DOHH2 (cell line): ENCODE results near the gene CCL16.

Source experiments
- H3F3A ChIP-seq: fragments of 200-600 bp; sonication (generic), shearing (Covaris generic); 2 replicates; pipeline ENCODE4 v1.6.0; 2016; ENCODE audit warnings: antibody characterized with exemption, mild to moderate bottlenecking; ENCODE audit not compliant: control insufficient read depth, insufficient read depth
- H3K27ac ChIP-seq: fragments of 200-600 bp; sonication (generic); 2 replicates; pipeline ENCODE4 v1.5.1; 2014; ENCODE audit warnings: low read depth, mild to moderate bottlenecking, low read length, moderate library complexity
- H3K27me3 ChIP-seq: fragments of 200-600 bp; sonication (generic); 2 replicates; pipeline ENCODE4 v1.6.1; 2014; ENCODE audit warnings: mild to moderate bottlenecking, low read length, mixed read lengths; ENCODE audit not compliant: control insufficient read depth
- H3K36me3 ChIP-seq: fragments of 200-600 bp; sonication (generic); 2 replicates; pipeline ENCODE4 v1.6.1; 2014; ENCODE audit warnings: mild to moderate bottlenecking, low read length, moderate library complexity, mixed read lengths; ENCODE audit not compliant: control insufficient read depth
- H3K4me1 ChIP-seq: fragments of 200-600 bp; sonication (generic); 2 replicates; pipeline ENCODE4 v1.6.1; 2014; ENCODE audit warnings: mild to moderate bottlenecking, low read length, mixed read lengths; ENCODE audit not compliant: control insufficient read depth
- H3K4me2 ChIP-seq: fragments of 200-600 bp; sonication (generic); 2 replicates; pipeline ENCODE4 v1.6.0; 2014; ENCODE audit warnings: mild to moderate bottlenecking, low read length, moderate library complexity
- H3K4me3 ChIP-seq: fragments of 200-600 bp; sonication (generic); 2 replicates; pipeline ENCODE4 v1.5.1; 2014; ENCODE audit warnings: mild to moderate bottlenecking, low read length, mixed read lengths
- H3K79me2 ChIP-seq: fragments of 200-600 bp; sonication (generic); 2 replicates; pipeline ENCODE4 v1.6.1; 2014; ENCODE audit warnings: mild to moderate bottlenecking, low read length, mixed read lengths; ENCODE audit not compliant: control insufficient read depth
- H3K9me2 ChIP-seq: fragments of 200-600 bp; sonication (generic); replicated peaks from 2 replicates; pipeline ENCODE4 v1.6.1; 2014; ENCODE audit warnings: mild to moderate bottlenecking, low read length, mixed read lengths; ENCODE audit not compliant: control insufficient read depth
- H3K9me3 ChIP-seq: fragments of 200-600 bp; sonication (generic); 2 replicates; pipeline ENCODE4 v1.6.1; 2014; ENCODE audit warnings: antibody characterized with exemption, low read length, mixed read lengths; ENCODE audit not compliant: control insufficient read depth, insufficient read depth
- H4K20me1 ChIP-seq: fragments of 200-600 bp; sonication (generic); 2 replicates; pipeline ENCODE4 v1.6.0; 2014; ENCODE audit warnings: low read depth, mild to moderate bottlenecking, antibody characterized with exemption, low read length, moderate library complexity; ENCODE audit not compliant: control insufficient read depth, insufficient read depth
- CTCF ChIP-seq: fragments of 200-600 bp; sonication (generic); IDR thresholded peaks from one replicate; pipeline ENCODE4 v1.5.1; 2014; ENCODE audit warnings: antibody characterized with exemption, mild to moderate bottlenecking, low read depth, low read length; ENCODE audit not compliant: poor library complexity, severe bottlenecking
- EZH2phosphoT487 ChIP-seq: fragments of 200-600 bp; sonication (generic); IDR thresholded peaks from 2 replicates; pipeline ENCODE4 v1.6.1; 2017; ENCODE audit warnings: borderline replicate concordance, mild to moderate bottlenecking, antibody characterized with exemption, low read length, moderate library complexity, mixed read lengths

CCL16 gene

GRCh38 chr17:35965272-35965671, 16.0 kb downstream of the CCL16 start:
- no peak for TF ChIP-seq EZH2phosphoT487
- no peak for TF ChIP-seq CTCF
- H3K79me2 ChIP-seq = no peaks in the 10 kb centered on the region
- H3F3A ChIP-seq = no peaks in the 10 kb centered on the region
- H3K4me1 ChIP-seq = no peaks in the 10 kb centered on the region
- no peaks in the 10 kb centered on the region for H3K9me3 ChIP-seq
- peaks cover 3% of the 10 kb centered on the region; the same call in 1 of the 2 replicates for H3K27me3 ChIP-seq
- H3K36me3 ChIP-seq = no peaks in the 10 kb centered on the region
- no peak overlapping the region for H3K27ac ChIP-seq
- H3K4me3 ChIP-seq = no peak overlapping the region
- no peak overlapping the region for H3K4me2 ChIP-seq
- H3K9me2 ChIP-seq = no peaks in the 10 kb centered on the region
- H4K20me1 ChIP-seq = no peaks in the 10 kb centered on the region

- peaks cover 5% of the 10 kb centered on the region; the same call in 1 of the 2 replicates for H3K27me3 ChIP-seq
- no peak overlapping the region for H3K4me2 ChIP-seq
- no peaks in the 10 kb centered on the region for H3K4me1 ChIP-seq
- no peaks in the 10 kb centered on the region for H3K9me2 ChIP-seq
- H3K9me3 ChIP-seq = no peaks in the 10 kb centered on the region
- no peaks in the 10 kb centered on the region for H3K36me3 ChIP-seq
- no peaks in the 10 kb centered on the region for H3F3A ChIP-seq
- H3K4me3 ChIP-seq = no peak overlapping the region
- H3K27ac ChIP-seq = no peak overlapping the region
- H4K20me1 ChIP-seq = no peaks in the 10 kb centered on the region
- no peak for TF ChIP-seq CTCF
- TF ChIP-seq EZH2phosphoT487 = no peak
- no peaks in the 10 kb centered on the region for H3K79me2 ChIP-seq
Observed at GRCh38 chr17:35963663-35964062, 17.6 kb downstream of the CCL16 start.

- Histone ChIP-seq H3F3A (no peaks in the 10 kb centered on the region), H3K9me2 (no peaks in the 10 kb centered on the region), H3K9me3 (no peaks in the 10 kb centered on the region), H4K20me1 (no peaks in the 10 kb centered on the region), H3K27me3 (peaks cover 15% of the 10 kb centered on the region; the same call in 1 of the 2 replicates), H3K4me1 (no peaks in the 10 kb centered on the region), H3K79me2 (no peaks in the 10 kb centered on the region), H3K4me3 (no peak overlapping the region), H3K36me3 (no peaks in the 10 kb centered on the region), H3K27ac (no peak overlapping the region), H3K4me2 (no peak overlapping the region)
- TF ChIP-seq CTCF = no peak
Observed at GRCh38 chr17:35953720-35954119, 27.6 kb downstream of the CCL16 start.

GRCh38 chr17:35949401-35949800, 31.9 kb downstream of the CCL16 start:
- no peaks in the 10 kb centered on the region for H3F3A ChIP-seq
- H3K27ac ChIP-seq = no peak overlapping the region
- H3K36me3 ChIP-seq = no peaks in the 10 kb centered on the region
- H3K4me2 ChIP-seq = no peak overlapping the region
- H4K20me1 ChIP-seq = no peaks in the 10 kb centered on the region
- H3K4me1 ChIP-seq = no peaks in the 10 kb centered on the region
- H3K9me3 ChIP-seq = no peaks in the 10 kb centered on the region
- peaks cover 5% of the 10 kb centered on the region; the same call in 1 of the 2 replicates for H3K27me3 ChIP-seq
- no peaks in the 10 kb centered on the region for H3K9me2 ChIP-seq
- H3K79me2 ChIP-seq = no peaks in the 10 kb centered on the region
- no peak overlapping the region for H3K4me3 ChIP-seq
- TF ChIP-seq CTCF (no peak), EZH2phosphoT487 (no peak)
